ENCODE measurements around the gene ABTB1.

DNA sequence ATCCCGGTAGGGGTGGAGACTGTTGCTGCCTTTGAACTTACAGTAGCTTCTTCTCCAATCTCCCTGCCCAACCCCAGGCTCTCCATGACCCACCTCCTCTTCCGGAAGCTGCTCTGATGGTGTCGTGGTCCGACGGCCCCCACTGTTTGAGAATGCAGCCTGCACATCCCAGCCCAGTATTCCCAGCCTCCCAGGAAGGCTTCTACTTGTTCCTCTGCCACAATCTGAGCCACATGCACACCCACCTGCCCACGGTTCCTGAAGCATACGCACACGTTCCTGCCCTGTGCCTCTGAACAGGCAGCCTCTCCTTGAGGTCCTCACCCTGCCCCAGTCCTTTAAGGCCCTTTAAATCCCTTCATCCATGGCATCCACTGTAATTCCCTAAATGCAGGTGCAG, 57.4 kb downstream of the ABTB1 start:
- TF ChIP-seq, protein P1, sequence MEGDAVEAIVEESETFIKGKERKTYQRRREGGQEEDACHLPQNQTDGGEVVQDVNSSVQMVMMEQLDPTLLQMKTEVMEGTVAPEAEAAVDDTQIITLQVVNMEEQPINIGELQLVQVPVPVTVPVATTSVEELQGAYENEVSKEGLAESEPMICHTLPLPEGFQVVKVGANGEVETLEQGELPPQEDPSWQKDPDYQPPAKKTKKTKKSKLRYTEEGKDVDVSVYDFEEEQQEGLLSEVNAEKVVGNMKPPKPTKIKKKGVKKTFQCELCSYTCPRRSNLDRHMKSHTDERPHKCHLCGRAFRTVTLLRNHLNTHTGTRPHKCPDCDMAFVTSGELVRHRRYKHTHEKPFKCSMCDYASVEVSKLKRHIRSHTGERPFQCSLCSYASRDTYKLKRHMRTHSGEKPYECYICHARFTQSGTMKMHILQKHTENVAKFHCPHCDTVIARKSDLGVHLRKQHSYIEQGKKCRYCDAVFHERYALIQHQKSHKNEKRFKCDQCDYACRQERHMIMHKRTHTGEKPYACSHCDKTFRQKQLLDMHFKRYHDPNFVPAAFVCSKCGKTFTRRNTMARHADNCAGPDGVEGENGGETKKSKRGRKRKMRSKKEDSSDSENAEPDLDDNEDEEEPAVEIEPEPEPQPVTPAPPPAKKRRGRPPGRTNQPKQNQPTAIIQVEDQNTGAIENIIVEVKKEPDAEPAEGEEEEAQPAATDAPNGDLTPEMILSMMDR (IDR thresholded peaks at IDR 0.05; ENCODE audit: low read depth, low read length) = no peak
- no peak for TF ChIP-seq EZH2phosphoT487 (IDR thresholded peaks at IDR 0.05; ENCODE audit: low read depth)

All from OCI-LY3 (cell line).